HG03469 (cell line): Measurements from ENCODE around the gene YPEL1.

Experiments
- ATAC-seq: cut with Tn5 transposase; IDR thresholded peaks from one replicate; pipeline ENCODE4 v1.9.1; 2021; ENCODE audit warnings: mild to moderate bottlenecking, moderate library complexity, moderate number of reproducible peaks; ENCODE audit not compliant: unreplicated experiment

YPEL1 gene

DNA sequence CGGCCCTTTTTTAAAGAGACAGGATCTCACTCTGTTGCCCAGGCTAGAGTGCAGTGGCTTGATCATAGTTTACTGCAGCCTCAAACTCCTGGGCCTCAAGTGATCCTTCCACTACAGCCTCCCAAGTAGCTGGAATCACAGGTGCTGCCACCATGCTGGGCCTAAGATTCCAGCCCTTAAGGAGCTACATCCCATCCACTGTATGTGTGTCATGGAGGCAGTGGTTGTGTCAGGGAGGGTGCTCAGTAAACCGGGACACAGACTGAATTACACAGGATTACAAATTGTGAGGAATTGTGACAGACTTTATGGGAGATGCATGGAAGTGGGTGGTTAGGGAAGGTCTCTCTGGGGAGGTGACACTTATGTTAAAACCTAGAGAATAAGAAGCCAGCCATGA lies 71.9 kb downstream of the YPEL1 start:
- ATAC-seq: no peak

DNA sequence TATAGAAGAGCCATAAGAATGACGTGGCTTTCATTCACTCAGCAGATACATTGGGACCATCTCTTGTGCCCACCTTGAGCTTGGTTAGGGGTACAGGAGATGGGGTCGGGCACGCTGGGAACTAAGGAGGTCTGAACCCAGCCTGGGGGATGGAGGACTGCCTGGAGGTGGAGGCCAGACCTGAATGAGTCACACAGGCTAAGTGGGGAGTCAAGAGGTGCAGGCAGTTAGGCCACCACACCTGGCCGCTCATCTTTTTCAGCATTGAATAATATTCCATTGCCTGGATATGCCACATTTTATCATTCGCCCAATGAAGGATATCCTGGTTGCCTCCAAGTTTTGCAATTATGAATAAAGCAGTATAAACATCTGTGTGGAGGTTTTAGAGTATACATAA lies 73.6 kb downstream of the YPEL1 start:
- no peak for ATAC-seq

- ATAC-seq: no peak
Measured at GRCh38 chr22:21660904-21661303, 74.7 kb downstream of the YPEL1 start.

- no peak for ATAC-seq
Measured at GRCh38 chr22:21659864-21660525, 75.6 kb downstream of the YPEL1 start.

DNA sequence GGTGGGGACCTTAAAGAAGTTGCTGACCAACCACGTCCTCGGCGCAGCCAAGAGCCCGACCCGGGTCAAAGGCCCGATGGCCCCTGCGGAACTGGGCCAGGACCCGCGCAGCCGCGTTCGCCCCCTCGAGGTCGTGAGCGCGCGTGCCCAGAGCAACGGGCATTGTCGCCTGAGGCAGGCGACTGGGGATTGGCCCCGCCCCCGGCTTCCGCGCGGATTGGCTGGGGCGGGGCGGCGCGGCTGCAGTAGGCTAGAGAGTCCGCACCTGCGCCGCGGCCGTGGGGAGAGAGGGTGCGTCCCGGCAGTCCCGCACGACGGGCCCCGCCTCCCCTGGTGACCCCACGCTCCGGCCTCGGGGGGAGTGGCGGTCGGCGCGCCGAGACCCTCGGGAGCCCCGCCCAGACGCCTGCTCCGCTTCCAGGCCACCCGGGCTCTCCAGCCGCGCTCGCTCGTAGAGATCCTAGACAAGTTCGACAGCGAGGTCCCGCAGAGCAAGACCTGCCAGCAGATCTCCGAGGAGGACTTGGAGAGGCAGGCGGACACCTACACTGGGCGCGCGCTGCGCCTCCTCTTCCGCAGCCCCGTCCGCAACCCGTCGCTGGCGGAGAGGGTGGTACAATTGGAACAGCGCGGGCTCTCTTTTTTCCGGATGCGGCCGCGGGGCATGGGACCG lies 78.1 kb downstream of the YPEL1 start:
- ATAC-seq: no peak

GRCh38 chr22:21657020-21657359 lies 78.6 kb downstream of the YPEL1 start:
- no peak for ATAC-seq

- ATAC-seq: no peak
Measured at GRCh38 chr22:21652547-21653545, 82.7 kb downstream of the YPEL1 start.

- ATAC-seq: peak; percentile 80
Measured at GRCh38 chr22:21652010-21652546, 83.5 kb downstream of the YPEL1 start.

GRCh38 chr22:21651521-21652009 lies 84.0 kb downstream of the YPEL1 start:
- ATAC-seq: no peak

GRCh38 chr22:21650823-21651520 lies 84.6 kb downstream of the YPEL1 start:
- ATAC-seq: no peak

GRCh38 chr22:21650280-21650679 lies 85.3 kb downstream of the YPEL1 start:
- ATAC-seq: no peak
